ENCODE data around the gene IL17F.
"Not testable (repeated sequence)": the region's sequence is repeated elsewhere in the genome, so short reads cannot be mapped to it uniquely, and the experiment has no call there.

The IL17F gene

DNA sequence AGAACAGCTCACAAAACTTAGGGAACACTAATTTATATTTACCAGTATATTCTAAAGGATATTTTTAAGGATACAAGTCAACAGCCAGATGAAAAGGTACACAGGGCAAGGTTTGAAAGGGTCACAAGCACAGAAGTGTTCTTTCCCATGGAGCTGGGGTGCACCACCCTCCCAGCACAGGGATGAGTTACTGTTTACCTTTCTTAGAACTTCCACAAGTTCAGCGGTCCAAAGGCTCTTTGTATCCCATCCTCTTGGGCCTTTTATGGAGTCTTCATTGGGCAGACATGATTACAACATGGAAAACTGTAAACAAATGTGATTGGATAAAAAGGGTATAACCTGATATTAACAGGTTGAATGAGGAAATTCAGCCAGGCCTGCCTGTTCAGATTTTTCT, 1.1 kb upstream of the IL17F start:
- DNase-seq (ENCODE audit: low spot score): no peak

DNA sequence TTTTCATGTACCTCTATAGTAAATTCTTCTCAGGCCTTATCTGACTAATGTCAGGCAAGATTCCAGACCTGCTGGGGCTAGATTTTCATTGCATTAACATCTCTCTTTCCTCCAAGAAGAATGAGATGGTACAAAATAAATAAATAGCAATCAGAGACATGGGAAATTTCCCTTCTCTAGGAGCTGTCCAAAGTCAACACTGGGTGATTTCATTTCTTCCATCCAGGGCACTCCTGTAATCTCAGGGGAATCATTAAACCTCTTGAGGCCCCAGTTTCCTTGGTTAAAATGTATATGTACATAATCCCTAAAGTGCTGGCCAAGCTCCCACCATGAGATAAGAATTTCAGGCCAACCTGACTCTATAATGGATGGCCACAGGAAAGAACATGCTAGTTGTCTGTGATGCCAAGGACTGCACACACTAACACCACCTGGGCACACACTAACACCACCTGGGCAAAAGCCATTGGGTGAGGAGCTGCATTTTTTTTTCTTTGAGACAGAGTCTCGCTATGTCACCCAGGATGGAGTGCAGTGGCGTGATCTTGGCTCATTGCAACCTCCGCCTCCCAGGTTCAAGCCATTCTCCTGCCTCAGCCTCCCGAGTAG, 912 bp downstream of the IL17F start:
- DNase-seq (ENCODE audit: low spot score): no peak

DNA sequence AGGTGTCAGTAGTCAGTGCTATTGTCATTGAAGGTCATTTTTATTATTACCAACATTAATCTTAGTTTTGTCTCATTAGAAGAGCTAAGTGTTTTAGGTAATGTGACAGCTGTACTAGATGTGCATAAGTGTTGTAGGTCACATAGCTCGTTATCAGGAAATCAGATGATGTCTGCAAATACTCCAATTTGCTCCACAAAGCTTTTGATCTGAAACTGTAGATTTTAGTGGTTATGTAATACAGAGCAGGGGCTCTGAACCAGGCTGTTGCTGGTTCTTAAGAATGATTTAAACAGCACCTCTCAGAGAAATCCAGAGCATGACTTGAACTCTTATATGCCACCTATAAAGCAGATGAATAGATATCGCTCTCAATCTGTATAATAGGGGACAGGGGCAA, 2.5 kb downstream of the IL17F start:
- DNase-seq (ENCODE audit: low spot score): no peak

DNA sequence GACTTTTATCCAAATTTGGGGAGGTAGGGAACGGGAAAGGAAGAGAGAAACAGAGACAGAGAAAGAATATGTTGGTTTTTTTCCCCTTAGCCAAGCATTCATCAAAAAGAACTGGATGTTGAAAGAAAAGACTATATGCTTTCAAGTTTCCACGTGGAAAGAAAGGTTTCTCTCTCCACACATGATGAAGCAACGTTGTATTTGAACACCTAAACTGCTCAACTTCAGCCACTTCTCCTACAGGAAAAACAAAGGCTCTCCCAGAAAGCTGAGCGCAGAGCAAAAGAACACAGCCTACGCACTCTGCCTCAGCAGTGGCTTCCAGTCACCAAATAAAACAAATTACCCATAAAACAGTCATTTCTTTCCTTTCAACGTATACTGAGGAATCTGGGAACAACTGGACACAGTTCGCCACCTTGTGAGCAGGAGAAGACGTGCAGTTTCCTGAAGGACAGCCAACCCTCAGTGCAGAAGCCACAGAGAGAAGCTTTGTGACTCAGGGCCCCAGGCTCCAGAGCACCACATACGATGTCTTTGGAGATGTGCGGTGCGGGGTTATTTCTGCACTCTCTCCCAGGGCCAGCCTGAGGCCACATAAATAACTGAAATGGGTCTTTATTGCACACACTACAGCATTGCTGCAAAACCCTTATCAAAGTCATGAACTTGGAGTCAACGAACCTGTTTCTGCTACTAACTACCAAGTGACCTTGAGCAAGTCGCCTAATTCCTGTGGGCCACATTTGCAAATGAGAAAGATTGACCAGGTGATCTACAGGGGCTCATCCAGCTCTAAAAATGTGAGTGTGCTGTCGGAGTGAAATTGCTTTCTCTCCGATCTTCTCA, 10.1 kb downstream of the IL17F start:
- peak; percentile 11 for DNase-seq (ENCODE audit: low spot score)

- no peak for DNase-seq (ENCODE audit: low spot score)
These were observed 11.3 kb downstream of the IL17F start for GRCh38 chr6:52233005-52233404.

DNA sequence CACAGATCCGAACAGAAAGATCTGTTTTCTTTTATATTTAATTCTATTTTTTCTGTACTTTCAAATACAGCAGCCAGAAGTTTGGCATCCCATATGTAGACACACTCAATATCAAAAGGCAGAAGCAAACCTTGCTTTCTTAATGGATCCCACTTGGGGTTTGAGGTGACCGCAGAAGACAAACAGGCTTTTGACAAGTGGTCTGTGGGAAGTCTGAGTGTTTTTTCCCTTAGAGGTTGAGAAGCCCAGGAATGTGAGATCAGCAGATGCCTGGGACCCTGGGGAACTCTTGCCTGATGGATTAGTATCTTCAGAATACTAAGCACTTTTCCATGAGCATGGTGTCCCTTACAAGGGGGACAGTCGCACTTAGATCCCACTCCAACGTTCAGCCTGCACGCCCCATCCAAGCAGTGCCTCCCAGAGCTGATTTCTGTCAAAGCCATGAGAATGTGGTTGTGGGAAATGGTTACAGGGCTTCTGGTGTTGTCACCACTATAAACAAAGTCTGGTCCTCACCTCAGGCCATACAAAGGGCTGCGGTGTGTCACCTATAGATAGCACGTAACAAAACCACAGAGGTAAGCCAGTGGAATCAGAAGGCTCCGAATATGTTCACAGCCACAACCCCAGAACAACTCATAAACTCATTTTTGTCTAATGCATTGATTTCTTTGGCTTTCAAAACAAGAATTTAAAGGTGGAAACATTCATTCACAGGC, 12.7 kb downstream of the IL17F start:
- DNase-seq (ENCODE audit: low spot score): no peak

DNA sequence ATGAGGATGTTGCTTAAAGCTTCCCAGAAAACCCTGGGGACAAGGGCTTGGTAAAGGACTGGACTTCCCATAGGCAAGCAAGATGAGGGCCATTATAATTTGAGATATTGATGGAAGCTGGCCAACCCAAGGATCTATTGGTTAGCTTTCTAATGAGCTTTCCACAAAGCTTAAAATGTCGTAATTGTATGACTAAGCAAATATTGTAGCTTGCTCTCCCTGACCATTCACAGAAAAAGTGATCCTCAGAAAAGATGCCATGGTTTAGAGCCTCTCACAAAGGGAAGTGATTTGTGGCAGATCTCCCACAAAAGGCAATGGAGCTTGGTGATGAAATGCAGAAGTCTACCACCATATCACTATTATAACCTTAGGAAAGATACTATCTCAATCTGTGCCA, 13.6 kb downstream of the IL17F start:
- DNase-seq (ENCODE audit: low spot score): no peak

GRCh38 chr6:52227495-52227894, 16.8 kb downstream of the IL17F start:
- no peak for DNase-seq (ENCODE audit: low spot score)

GRCh38 chr6:52221302-52221701, 23.0 kb downstream of the IL17F start:
- DNase-seq (ENCODE audit: low spot score): no peak

GRCh38 chr6:52217761-52218160, 26.5 kb downstream of the IL17F start:
- no peak for DNase-seq (ENCODE audit: low spot score)

DNA sequence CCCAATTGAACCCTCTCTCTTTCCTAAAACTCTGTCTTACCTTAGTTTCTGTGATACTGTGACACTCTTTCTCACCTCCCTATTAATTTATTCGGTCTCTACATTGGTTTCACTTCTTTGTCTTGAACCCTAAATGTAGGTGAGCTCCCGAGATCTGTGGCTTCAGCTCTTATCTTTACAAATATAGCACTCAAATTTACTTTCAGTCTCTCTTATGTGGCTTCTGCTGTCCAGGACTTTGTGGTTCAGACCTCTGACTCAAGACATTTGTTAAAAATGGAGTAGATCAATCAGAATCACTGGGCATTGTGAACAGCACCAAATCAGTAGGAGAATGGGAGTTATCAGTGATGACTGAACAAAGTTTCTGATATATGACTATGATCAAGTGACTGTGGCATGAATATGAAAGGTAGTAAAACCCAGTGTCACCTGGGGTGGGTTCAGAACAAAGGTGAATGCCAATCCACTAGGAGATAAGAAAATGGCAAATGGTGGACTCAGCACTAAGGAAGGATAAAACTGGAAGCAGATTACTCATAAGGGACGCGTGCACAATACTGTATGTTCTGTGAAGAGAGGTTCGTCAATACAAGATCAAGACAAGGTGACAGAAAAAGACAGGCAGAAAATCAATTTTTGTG, 27.2 kb downstream of the IL17F start:
- DNase-seq (ENCODE audit: low spot score): no peak

- DNase-seq (ENCODE audit: low spot score): no peak
These were observed 28.5 kb downstream of the IL17F start for GRCh38 chr6:52215787-52216186.

GRCh38 chr6:52213127-52213526, 31.2 kb downstream of the IL17F start:
- DNase-seq (ENCODE audit: low spot score): no peak

- DNase-seq (ENCODE audit: low spot score): no peak
These were observed 34.1 kb downstream of the IL17F start for GRCh38 chr6:52210227-52210626.

DNA sequence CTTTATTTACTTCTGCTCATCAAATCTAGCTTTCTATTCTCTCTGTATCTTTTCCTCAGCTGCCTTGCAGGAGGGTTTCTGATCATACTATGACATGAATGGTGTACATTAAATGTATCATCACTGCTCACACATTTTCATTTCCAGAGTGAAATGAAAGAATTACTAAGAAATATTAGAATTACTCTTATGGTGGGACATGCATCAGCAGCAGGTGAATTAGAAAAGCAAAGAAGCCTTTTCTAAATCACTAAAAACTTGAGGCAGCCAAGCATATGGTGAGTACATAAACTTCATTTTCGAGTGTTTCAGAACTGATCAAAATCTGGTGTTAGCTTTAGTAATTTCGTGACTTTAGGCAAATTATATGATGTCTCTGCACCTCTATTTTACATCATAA, 34.5 kb downstream of the IL17F start:
- DNase-seq (ENCODE audit: low spot score): no peak

GRCh38 chr6:52208612-52209011, 35.7 kb downstream of the IL17F start:
- DNase-seq (ENCODE audit: low spot score): no peak

GRCh38 chr6:52207066-52207465, 37.2 kb downstream of the IL17F start:
- DNase-seq (ENCODE audit: low spot score): no peak

- no peak for DNase-seq (ENCODE audit: low spot score)
These were observed 42.8 kb downstream of the IL17F start for GRCh38 chr6:52201493-52201892.

GRCh38 chr6:52201046-52201445, 43.3 kb downstream of the IL17F start:
- no peak for DNase-seq (ENCODE audit: low spot score)

- DNase-seq (ENCODE audit: low spot score): not testable (repeated sequence)
These were observed 44.2 kb downstream of the IL17F start for GRCh38 chr6:52200088-52200487.

GRCh38 chr6:52195886-52196285, 48.4 kb downstream of the IL17F start:
- DNase-seq (ENCODE audit: low spot score): no peak

DNA sequence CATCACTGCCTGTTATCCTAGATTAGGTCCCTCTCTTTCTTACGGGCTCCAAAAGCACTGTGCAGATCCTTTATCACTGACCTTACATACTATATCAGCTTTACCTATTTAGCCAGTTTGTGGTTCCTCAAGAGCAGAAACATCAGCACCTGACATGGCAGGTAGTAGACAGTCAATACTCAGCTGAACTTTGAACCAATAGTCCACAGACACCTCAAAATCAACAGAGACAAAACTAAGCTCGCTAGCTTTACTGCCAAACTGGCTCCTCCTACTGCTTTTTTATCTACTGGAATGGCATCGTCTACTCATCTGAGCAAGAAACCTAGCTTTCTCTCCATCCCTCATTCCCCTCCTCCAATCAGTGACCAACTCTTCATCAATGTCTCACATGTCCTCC, 52.5 kb downstream of the IL17F start:
- no peak for DNase-seq (ENCODE audit: low spot score)

GRCh38 chr6:52190409-52190808, 53.9 kb downstream of the IL17F start:
- DNase-seq (ENCODE audit: low spot score): no peak

Data from pons (tissue), 1 donor.